ENCODE data around the gene PSME2. TPM values are rescaled to one million over a fixed set of nuclear protein-coding genes. Genes with fewer than 3 reads are reported as not detected.

PSME2 gene
- polyA plus RNA-seq, 1 donor from 2014 or later = 73.3 TPM

Small RNA genes within 50 kb of the gene (small RNA-seq; reads per million reads assigned to genes)
- gene AL136295.4 (0 reads per million in 3 experiments), gene IPO4 (0 to 0.03 (median 0) reads per million in 3 experiments), gene IRF9 (0 reads per million in 3 experiments), gene RNA5SP383 (0.03 to 0.90 (median 0.07) reads per million in 3 experiments)

Other genes with a start within 250 kb of the PSME2 start
- 7.7 and 7.8 TPM in 2 replicates for gene DHRS4, start 192.8 kb downstream of the PSME2 start, polyA plus RNA-seq
- gene DHRS4L2, start 157.7 kb downstream of the PSME2 start, polyA plus RNA-seq = 1.9 and 3.0 TPM in 2 replicates
- gene CARMIL3, start 94.6 kb downstream of the PSME2 start, polyA plus RNA-seq = 43.6 and 49.3 TPM in 2 replicates
- gene CPNE6, start 75.0 kb downstream of the PSME2 start, polyA plus RNA-seq = 2.3 and 4.1 TPM in 2 replicates
- 0.20 and 1.2 TPM in 2 replicates for gene PCK2, start 52.3 kb downstream of the PSME2 start, polyA plus RNA-seq
- gene DCAF11, start 31.8 kb downstream of the PSME2 start, polyA plus RNA-seq = 74.5 and 106 TPM in 2 replicates
- gene NRL, start 31.7 kb downstream of the PSME2 start, polyA plus RNA-seq = 9.5 TPM in 2 replicates
- 0.62 and 0.88 TPM in 2 replicates for gene FITM1, start 16.0 kb downstream of the PSME2 start, polyA plus RNA-seq
- gene PSME1, start 10.4 kb downstream of the PSME2 start, polyA plus RNA-seq = 39.5 and 55.8 TPM in 2 replicates
- 45.1 and 54.6 TPM in 2 replicates for gene EMC9, start 5.0 kb downstream of the PSME2 start, polyA plus RNA-seq
- 69.6 and 98.7 TPM in 2 replicates for gene RNF31, start 888 bp upstream of the PSME2 start, polyA plus RNA-seq
- gene IRF9, start 14.7 kb upstream of the PSME2 start, polyA plus RNA-seq = 5.9 and 19.6 TPM in 2 replicates
- gene REC8, start 25.5 kb upstream of the PSME2 start, polyA plus RNA-seq = 18.5 and 22.8 TPM in 2 replicates
- 9.2 and 13.4 TPM in 2 replicates for gene IPO4, start 42.2 kb upstream of the PSME2 start, polyA plus RNA-seq
- gene TM9SF1, start 48.8 kb upstream of the PSME2 start, polyA plus RNA-seq = 25.1 and 34.2 TPM in 2 replicates
- gene TSSK4, start 59.1 kb upstream of the PSME2 start, polyA plus RNA-seq = 0.17 TPM in 1 of 2 replicates, not detected in the other
- 55.3 and 67.6 TPM in 2 replicates for gene CHMP4A, start 66.9 kb upstream of the PSME2 start, polyA plus RNA-seq
- gene MDP1, start 69.5 kb upstream of the PSME2 start, polyA plus RNA-seq = 94.2 and 116 TPM in 2 replicates
- gene NEDD8, start 85.8 kb upstream of the PSME2 start, polyA plus RNA-seq = 406 and 431 TPM in 2 replicates
- gene GMPR2, start 86.3 kb upstream of the PSME2 start, polyA plus RNA-seq = 132 and 403 TPM in 2 replicates
- 103 and 120 TPM in 2 replicates for gene TINF2, start 96.0 kb upstream of the PSME2 start, polyA plus RNA-seq
- gene TGM1, start 116.6 kb upstream of the PSME2 start, polyA plus RNA-seq = 3.6 and 7.5 TPM in 2 replicates
- gene RABGGTA, start 125.0 kb upstream of the PSME2 start, polyA plus RNA-seq = 28.8 and 33.2 TPM in 2 replicates
- 5.5 and 6.9 TPM in 2 replicates for gene DHRS1, start 153.2 kb upstream of the PSME2 start, polyA plus RNA-seq
- gene NOP9, start 153.2 kb upstream of the PSME2 start, polyA plus RNA-seq = 13.0 and 19.5 TPM in 2 replicates
- gene CIDEB, start 161.4 kb upstream of the PSME2 start, polyA plus RNA-seq = not detected in 2 replicates
- 3.4 and 5.0 TPM in 2 replicates for gene LTB4R2, start 163.5 kb upstream of the PSME2 start, polyA plus RNA-seq
- gene LTB4R, start 164.9 kb upstream of the PSME2 start, polyA plus RNA-seq = 4.3 and 5.2 TPM in 2 replicates
- not detected in 2 replicates for gene ADCY4, start 188.5 kb upstream of the PSME2 start, polyA plus RNA-seq
- gene RIPK3, start 193.4 kb upstream of the PSME2 start, polyA plus RNA-seq = not detected in 2 replicates
- 0.22 and 0.48 TPM in 2 replicates for gene NFATC4, start 221.6 kb upstream of the PSME2 start, polyA plus RNA-seq

Measured in neural cell (in vitro differentiated cells).